T-helper 2 cell treated with Interferon-gamma antibody and Interleukin-4, amounts not matched to agents 5 μg/mL and 100 μg/mL, for 36 hours (primary cell): ENCODE data around the gene PSMB10.
"Not testable (repeated sequence)": the region's sequence is repeated elsewhere in the genome, so short reads cannot be mapped to it uniquely, and the experiment has no call there.

Experiments
- DNase-seq: peaks from one replicate; pipeline ENCODE4 v3.0.0; 2021; ENCODE audit warnings: low spot score
- H3K27ac Mint-ChIP-seq: one replicate; pipeline ENCODE4 v1.8.0; 2021; ENCODE audit warnings: mild to moderate bottlenecking, mixed read lengths
- H3K27me3 Mint-ChIP-seq: one replicate; pipeline ENCODE4 v1.8.0; 2021; ENCODE audit warnings: low read depth, mixed read lengths
- H3K36me3 Mint-ChIP-seq: one replicate; pipeline ENCODE4 v1.8.0; 2021; ENCODE audit warnings: low read depth, mixed read lengths
- H3K4me1 Mint-ChIP-seq: one replicate; pipeline ENCODE4 v1.8.0; 2021; ENCODE audit warnings: low read depth, mixed read lengths
- H3K4me3 Mint-ChIP-seq: one replicate; pipeline ENCODE4 v1.8.0; 2022; ENCODE audit warnings: mild to moderate bottlenecking, moderate library complexity, mixed read lengths
- H3K9me3 Mint-ChIP-seq: one replicate; pipeline ENCODE4 v1.8.0; 2021; ENCODE audit warnings: mixed read lengths

The PSMB10 gene

GRCh38 chr16:67941469-67942199, 5.0 kb upstream of the PSMB10 start:
- no peaks in the 10 kb centered on the region for H3K9me3 Mint-ChIP-seq
- peaks cover 26% of the 10 kb centered on the region for H3K36me3 Mint-ChIP-seq
- peak overlapping the region; percentile 36 for H3K27ac Mint-ChIP-seq
- no peaks in the 10 kb centered on the region for H3K27me3 Mint-ChIP-seq
- H3K4me3 Mint-ChIP-seq, result no peak overlapping the region
- no peak for DNase-seq
- peaks cover 20% of the 10 kb centered on the region for H3K4me1 Mint-ChIP-seq

- H3K4me1 Mint-ChIP-seq, result peaks cover 20% of the 10 kb centered on the region
- H3K27me3 Mint-ChIP-seq, result no peaks in the 10 kb centered on the region
- no peaks in the 10 kb centered on the region for H3K9me3 Mint-ChIP-seq
- DNase-seq, result no peak
- H3K27ac Mint-ChIP-seq, result peak overlapping the region; percentile 31
- H3K4me3 Mint-ChIP-seq, result no peak overlapping the region
- peaks cover 36% of the 10 kb centered on the region for H3K36me3 Mint-ChIP-seq
These were observed 3.9 kb upstream of the PSMB10 start for GRCh38 chr16:67940446-67941089.

GRCh38 chr16:67939507-67940445, 3.1 kb upstream of the PSMB10 start:
- H3K9me3 Mint-ChIP-seq, result no peaks in the 10 kb centered on the region
- peaks cover 28% of the 10 kb centered on the region for H3K4me1 Mint-ChIP-seq
- no peaks in the 10 kb centered on the region for H3K27me3 Mint-ChIP-seq
- no peak for DNase-seq
- peaks cover 44% of the 10 kb centered on the region for H3K36me3 Mint-ChIP-seq
- H3K4me3 Mint-ChIP-seq, result no peak overlapping the region
- H3K27ac Mint-ChIP-seq, result peak overlapping the region; percentile 69

GRCh38 chr16:67937713-67938112, 1.1 kb upstream of the PSMB10 start:
- H3K36me3 Mint-ChIP-seq, result peaks cover 52% of the 10 kb centered on the region
- peak overlapping the region; percentile 100 for H3K4me3 Mint-ChIP-seq
- H3K27me3 Mint-ChIP-seq, H3K9me3 Mint-ChIP-seq, DNase-seq: not testable (repeated sequence)
- H3K4me1 Mint-ChIP-seq, result peaks cover 31% of the 10 kb centered on the region
- peak overlapping the region; percentile 98 for H3K27ac Mint-ChIP-seq

- Mint-ChIP-seq H3K27me3 (no peaks in the 10 kb centered on the region), H3K36me3 (peaks cover 55% of the 10 kb centered on the region), H3K4me1 (peaks cover 31% of the 10 kb centered on the region), H3K27ac (peak overlapping the region; percentile 98), H3K9me3 (no peaks in the 10 kb centered on the region), H3K4me3 (peak overlapping the region; percentile 100)
- DNase-seq, result peak; percentile 82
These were observed 393 bp upstream of the PSMB10 start for GRCh38 chr16:67936880-67937605.

GRCh38 chr16:67935402-67936123, 1.1 kb downstream of the PSMB10 start:
- H3K9me3 Mint-ChIP-seq, result no peaks in the 10 kb centered on the region
- peak overlapping the region; percentile 98 for H3K27ac Mint-ChIP-seq
- peaks cover 60% of the 10 kb centered on the region for H3K36me3 Mint-ChIP-seq
- no peaks in the 10 kb centered on the region for H3K27me3 Mint-ChIP-seq
- DNase-seq, result peak; percentile 94
- H3K4me3 Mint-ChIP-seq, result peak overlapping the region; percentile 100
- H3K4me1 Mint-ChIP-seq, result peaks cover 26% of the 10 kb centered on the region

- H3K36me3 Mint-ChIP-seq, result peaks cover 61% of the 10 kb centered on the region
- H3K27ac Mint-ChIP-seq, result peak overlapping the region; percentile 98
- peak overlapping the region; percentile 100 for H3K4me3 Mint-ChIP-seq
- H3K27me3 Mint-ChIP-seq, result no peaks in the 10 kb centered on the region
- H3K4me1 Mint-ChIP-seq, result peaks cover 23% of the 10 kb centered on the region
- H3K9me3 Mint-ChIP-seq, result no peaks in the 10 kb centered on the region
- DNase-seq, result no peak
These were observed 1.6 kb downstream of the PSMB10 start for GRCh38 chr16:67935101-67935401.

GRCh38 chr16:67934306-67935100, 2.1 kb downstream of the PSMB10 start:
- H3K27ac Mint-ChIP-seq, result no peak overlapping the region
- H3K36me3 Mint-ChIP-seq, result peaks cover 61% of the 10 kb centered on the region
- peak overlapping the region; percentile 100 for H3K4me3 Mint-ChIP-seq
- no peaks in the 10 kb centered on the region for H3K27me3 Mint-ChIP-seq
- peaks cover 19% of the 10 kb centered on the region for H3K4me1 Mint-ChIP-seq
- no peak for DNase-seq
- no peaks in the 10 kb centered on the region for H3K9me3 Mint-ChIP-seq

GRCh38 chr16:67933805-67934204, 2.8 kb downstream of the PSMB10 start:
- no peak for DNase-seq
- Mint-ChIP-seq H3K4me3 (no peak overlapping the region), H3K9me3 (no peaks in the 10 kb centered on the region), H3K27ac (no peak overlapping the region), H3K36me3 (peaks cover 60% of the 10 kb centered on the region), H3K4me1 (peaks cover 19% of the 10 kb centered on the region), H3K27me3 (no peaks in the 10 kb centered on the region)

- Mint-ChIP-seq H3K27ac (no peak overlapping the region), H3K4me1 (peaks cover 20% of the 10 kb centered on the region), H3K4me3 (no peak overlapping the region), H3K27me3 (no peaks in the 10 kb centered on the region), H3K9me3 (no peaks in the 10 kb centered on the region), H3K36me3 (peaks cover 68% of the 10 kb centered on the region)
- DNase-seq, result no peak
These were observed 4.2 kb downstream of the PSMB10 start for GRCh38 chr16:67932462-67932840.

GRCh38 chr16:67931712-67932461, 4.8 kb downstream of the PSMB10 start, which contains the start of gene CTRL:
CTRL (minus strand) TSS chr16:67931862; CDS start chr16:67931852, 10 bp downstream.
- DNase-seq, result no peak
- no peaks in the 10 kb centered on the region for H3K9me3 Mint-ChIP-seq
- peak within 1 kb of the TSS; percentile 55 for H3K27ac Mint-ChIP-seq
- H3K4me1 Mint-ChIP-seq, result peaks cover 14% of the 10 kb centered on the region
- no peak within 1 kb of the TSS for H3K4me3 Mint-ChIP-seq
- H3K36me3 Mint-ChIP-seq, result peaks cover 64% of the 10 kb centered on the region
- H3K27me3 Mint-ChIP-seq, result no peaks in the 10 kb centered on the region

- H3K4me3 Mint-ChIP-seq, result no peak overlapping the region
- no peaks in the 10 kb centered on the region for H3K27me3 Mint-ChIP-seq
- no peaks in the 10 kb centered on the region for H3K9me3 Mint-ChIP-seq
- no peak for DNase-seq
- peaks cover 13% of the 10 kb centered on the region for H3K4me1 Mint-ChIP-seq
- H3K36me3 Mint-ChIP-seq, result peaks cover 52% of the 10 kb centered on the region
- no peak overlapping the region for H3K27ac Mint-ChIP-seq
These were observed 5.9 kb downstream of the PSMB10 start for GRCh38 chr16:67930678-67931211.
